ENCODE measurements around the gene CARD9.
A peak's percentile ranks its signal among the peaks of the same experiment; 100 is the strongest.

CARD9 gene

GRCh38 chr9:136379401-136379800, 5.9 kb upstream of the CARD9 start:
- DNase-seq, result no peak

- DNase-seq, result no peak
These were observed 5.5 kb upstream of the CARD9 start for GRCh38 chr9:136379003-136379287.

GRCh38 chr9:136378170-136379002, 4.9 kb upstream of the CARD9 start:
- no peak for DNase-seq

- no peak for DNase-seq
These were observed 4.1 kb upstream of the CARD9 start for GRCh38 chr9:136377341-136378169.

- no peak for DNase-seq
These were observed 3.0 kb upstream of the CARD9 start for GRCh38 chr9:136376457-136376856.

GRCh38 chr9:136375096-136375495, 1.6 kb upstream of the CARD9 start:
- DNase-seq, result no peak

- no peak for DNase-seq
These were observed 710 bp upstream of the CARD9 start for GRCh38 chr9:136374183-136374575.

- DNase-seq, result no peak
These were observed 739 bp downstream of the CARD9 start for GRCh38 chr9:136372561-136373299.

GRCh38 chr9:136372006-136372405, 1.5 kb downstream of the CARD9 start:
- DNase-seq, result no peak

GRCh38 chr9:136371533-136371880, 2.0 kb downstream of the CARD9 start:
- no peak for DNase-seq

GRCh38 chr9:136370687-136371532, 2.6 kb downstream of the CARD9 start:
- no peak for DNase-seq

- DNase-seq, result no peak
These were observed 3.4 kb downstream of the CARD9 start for GRCh38 chr9:136370037-136370436.

GRCh38 chr9:136368190-136368589, 5.3 kb downstream of the CARD9 start:
- no peak for DNase-seq

- no peak for DNase-seq
These were observed 5.9 kb downstream of the CARD9 start for GRCh38 chr9:136367296-136368145.

- no peak for DNase-seq
These were observed 6.6 kb downstream of the CARD9 start for GRCh38 chr9:136366826-136367225.

GRCh38 chr9:136365775-136366222, 7.7 kb downstream of the CARD9 start:
- DNase-seq, result no peak

- no peak for DNase-seq
These were observed 8.3 kb downstream of the CARD9 start for GRCh38 chr9:136364942-136365774.

GRCh38 chr9:136363949-136364748, 9.3 kb downstream of the CARD9 start:
- no peak for DNase-seq

- peak; percentile 79 for DNase-seq
These were observed 10.1 kb downstream of the CARD9 start, which contains the start of gene DNLZ for GRCh38 chr9:136363106-136363948. DNLZ (minus strand) TSS chr9:136363744; CDS start chr9:136363714, 30 bp downstream.

Data from NCI-H1048 (cell line).